HCT116 (cell line): ENCODE measurements around the gene TMEM45B.

Experiments
- CTCF ChIP-seq, 3 experiments: fragments of 200-600 bp in 1 of 3; sonication (generic) in 1 of 3; IDR thresholded peaks in 2 of 3; conservative IDR thresholded peaks in 1 of 3; 2 replicates each; pipeline ENCODE4 v1.5.1; 2012 to 2017; ENCODE audit warnings: low read depth in 2 of 3, low read length in 2 of 3, antibody characterized with exemption in 1 of 3, borderline replicate concordance in 1 of 3, control low read depth in 1 of 3, mild to moderate bottlenecking in 1 of 3, mixed read lengths in 1 of 3, mixed run types in 1 of 3, moderate library complexity in 1 of 3; ENCODE audit not compliant: insufficient read depth in 1 of 3
- EZH2 ChIP-seq: fragments of 200-600 bp; sonication (generic); IDR thresholded peaks from 2 replicates; pipeline ENCODE4 v1.6.1; 2017; ENCODE audit warnings: antibody characterized with exemption, mixed run types
- EZH2phosphoT487 ChIP-seq: fragments of 200-600 bp; IDR thresholded peaks from 2 replicates; pipeline ENCODE4 v1.6.1; 2018; ENCODE audit warnings: antibody characterized with exemption, borderline replicate concordance
- POLR2A ChIP-seq: IDR thresholded peaks from 2 replicates; pipeline ENCODE4 v1.7.0; 2011; ENCODE audit warnings: borderline replicate concordance; ENCODE audit not compliant: insufficient read depth, insufficient read length; ENCODE audit errors: extremely low read depth
- ZNF274 ChIP-seq: fragments of 200-500 bp; sonication (Bioruptor generic); IDR thresholded peaks from 2 replicates; pipeline ENCODE4 v1.6.1; 2014; ENCODE audit warnings: mild to moderate bottlenecking, low read depth, low read length, inconsistent platforms

- TF ChIP-seq ZNF274: no peak
- no peak for TF ChIP-seq CTCF (IDR thresholded peaks at IDR 0.05 in 2 of 3, conservative IDR thresholded peaks at IDR 0.05 in 1 of 3; ENCODE audit: borderline replicate concordance in 1 of 3, insufficient read depth in 1 of 3, low read depth in 2 of 3, low read length in 2 of 3)
- TF ChIP-seq POLR2A: peak; percentile 71
- no peak for TF ChIP-seq EZH2phosphoT487
- TF ChIP-seq EZH2: no peak
Measured at GRCh38 chr11:129895126-129896041, 79.7 kb downstream of the TMEM45B start, which contains the start of gene NFRKB.
